GM10266 (cell line): ENCODE results near the gene CDK13.

Experiments used
- DNase-seq: peaks from one replicate; pipeline ENCODE4 v3.0.0; 2012; ENCODE audit errors: extremely low spot score
- CTCF ChIP-seq: IDR thresholded peaks from 2 replicates; pipeline ENCODE4 v1.5.1; 2012; ENCODE audit warnings: mild to moderate bottlenecking, low read depth; ENCODE audit not compliant: control insufficient read depth, insufficient read depth; ENCODE audit errors: missing control alignments

CDK13 gene

DNA sequence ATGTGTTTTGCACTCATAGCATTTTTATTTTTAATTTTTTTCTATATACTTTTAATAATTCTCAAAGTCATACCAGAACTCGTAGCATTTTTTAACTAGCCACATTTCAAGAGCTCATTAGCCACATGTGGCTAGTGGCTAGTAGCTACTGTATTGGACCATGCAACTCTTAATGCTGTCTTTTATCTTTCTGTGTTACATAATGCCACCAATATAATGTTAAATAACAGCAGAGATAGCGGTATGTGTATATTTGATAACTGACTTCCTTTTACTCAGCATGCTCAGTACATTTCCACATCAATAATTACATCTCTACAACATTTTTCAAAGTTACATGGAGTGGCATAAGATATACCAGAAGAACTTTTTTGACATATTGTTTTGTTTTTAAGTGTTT is 91.4 kb downstream of the CDK13 start:
- TF ChIP-seq CTCF = no peak
- DNase-seq = no peak

DNA sequence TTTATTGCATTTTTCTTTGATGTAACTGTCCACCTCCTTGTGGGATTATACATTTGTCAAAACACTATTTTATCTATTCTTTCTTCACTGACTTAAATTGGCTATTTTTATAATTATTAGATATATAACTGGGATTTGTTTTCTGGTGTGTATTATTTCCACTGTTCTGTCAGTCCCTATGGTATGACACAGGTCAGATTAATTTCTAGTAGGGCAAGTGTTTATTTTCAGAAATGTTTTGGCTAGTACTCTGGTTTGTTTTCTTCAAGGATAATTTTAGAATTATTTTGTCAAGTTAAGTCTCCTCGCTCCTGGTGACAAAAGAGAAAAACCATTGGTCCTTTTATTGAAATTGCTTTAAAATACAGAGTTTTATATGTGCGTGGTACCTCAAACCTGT is 93.1 kb downstream of the CDK13 start:
- no peak for TF ChIP-seq CTCF
- DNase-seq = no peak

GRCh38 chr7:40047661-40048060 is 97.6 kb downstream of the CDK13 start:
- DNase-seq = no peak

DNA sequence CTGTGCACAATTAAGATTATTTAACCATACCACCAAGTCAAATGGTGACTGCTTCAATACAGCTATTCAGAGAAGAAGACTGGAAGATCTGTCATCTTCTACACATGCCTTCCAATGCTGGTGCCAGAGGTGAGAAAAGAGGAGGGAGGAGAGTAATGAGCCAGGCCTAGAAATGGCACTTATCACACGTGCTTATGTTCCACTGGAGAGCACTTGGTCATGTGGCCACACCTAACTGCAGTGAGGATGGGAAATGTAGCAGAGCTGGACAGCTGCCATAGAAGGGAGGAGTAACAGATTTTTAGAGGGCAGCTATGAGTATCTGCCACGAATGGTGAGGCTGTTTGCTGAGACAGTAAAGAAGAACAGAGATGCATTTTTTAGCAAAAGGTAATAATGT is 107.2 kb downstream of the CDK13 start:
- DNase-seq = no peak
- no peak for TF ChIP-seq CTCF

More at GRCh38 chr7:40047661-40048060, 97.6 kb downstream of the CDK13 start:
- TF ChIP-seq CTCF = no peak

DNA sequence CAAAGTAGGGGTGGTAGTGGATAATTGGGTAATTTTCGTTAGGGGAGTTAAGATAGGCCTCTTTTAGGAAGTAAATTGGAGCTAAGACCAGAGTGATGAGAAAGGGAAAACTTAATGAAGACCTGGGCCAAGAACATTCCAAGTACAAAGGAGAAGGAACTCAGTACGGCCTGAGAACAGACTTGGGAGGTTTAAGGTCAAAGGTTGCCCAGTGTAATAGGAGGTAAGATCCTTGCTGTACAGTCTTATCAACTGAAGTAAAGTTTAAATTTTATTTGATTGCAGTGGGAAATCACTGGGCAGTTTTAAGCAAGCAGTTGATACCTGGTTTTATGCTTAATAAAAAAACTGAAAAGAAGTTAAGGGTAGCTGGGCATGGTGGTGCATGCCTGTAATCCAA is 108.0 kb downstream of the CDK13 start:
- TF ChIP-seq CTCF = no peak
- no peak for DNase-seq

GRCh38 chr7:40058636-40059035 is 108.6 kb downstream of the CDK13 start:
- no peak for TF ChIP-seq CTCF
- no peak for DNase-seq

DNA sequence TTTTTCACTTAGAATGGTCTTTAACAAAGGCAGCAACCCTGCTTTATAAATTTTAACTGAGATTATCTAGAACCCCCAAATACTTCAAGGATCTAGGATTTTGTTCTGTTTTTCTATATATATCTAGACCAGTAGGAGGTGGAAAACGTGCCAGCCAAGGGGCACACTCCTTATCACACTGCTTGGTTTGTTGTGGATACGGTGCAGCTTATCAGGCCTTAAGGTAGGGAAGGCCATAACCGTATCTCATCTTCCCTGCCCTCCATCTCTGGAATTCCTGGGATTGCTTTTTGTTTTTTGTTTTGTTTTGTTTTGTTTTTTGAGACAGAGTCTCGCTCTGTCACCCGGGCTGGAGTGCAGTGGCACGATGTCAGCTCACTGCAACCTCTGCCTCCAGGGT is 109.0 kb downstream of the CDK13 start:
- no peak for TF ChIP-seq CTCF

More for the DNA sequence above, 109.0 kb downstream of the CDK13 start:
- DNase-seq = no peak
